Measurements from ENCODE around the gene FYCO1.

FYCO1 gene

GRCh38 chr3:45933591-45933990 is 62.0 kb downstream of the FYCO1 start:
- Histone ChIP-seq H3K79me2 (ENCODE audit: insufficient read depth, low read length) (peaks cover 34% of the 10 kb centered on the region), H3K4me3 (ENCODE audit: low read depth in 1 of 2, low read length in 2 of 2) (no peak overlapping the region), H3K9ac (ENCODE audit: low read depth, low read length) (no peak overlapping the region), H2AFZ (ENCODE audit: low read depth, low read length) (no peak overlapping the region), H3K27me3 (ENCODE audit: insufficient read depth, low read length, poor library complexity) (no peaks in the 10 kb centered on the region), H3K27ac (ENCODE audit: low read length) (no peak overlapping the region), H4K20me1 (ENCODE audit: insufficient read depth, low read length) (0 out of 2 replicates have a peak, but pooled peaks cover 3% of the 10 kb centered on the region), H3K36me3 (ENCODE audit: insufficient read depth, low read length) (peaks cover 100% of the 10 kb centered on the region), H3K9me3 (ENCODE audit: insufficient read depth, low read length, severe bottlenecking) (no peaks in the 10 kb centered on the region), H3K4me2 (ENCODE audit: insufficient read depth, low read length) (no peak overlapping the region), H3K4me1 (ENCODE audit: insufficient read depth, low read length) (peaks cover 12% of the 10 kb centered on the region)
- no peak for TF ChIP-seq EZH2 (IDR thresholded peaks at IDR 0.05; ENCODE audit: borderline replicate concordance, low read depth, low read length, severe bottlenecking)
- TF ChIP-seq CTCF (IDR thresholded peaks at IDR 0.05; ENCODE audit: borderline replicate concordance, extremely low read depth, low read length, poor library complexity, severe bottlenecking), result no peak
- DNase-seq (no peak), ATAC-seq (ENCODE audit: insufficient read depth, low read depth) (no peak)

- H3K9ac ChIP-seq (ENCODE audit: low read depth, low read length), result no peak overlapping the region
- no peak overlapping the region for H3K4me2 ChIP-seq (ENCODE audit: insufficient read depth, low read length)
- ATAC-seq (ENCODE audit: insufficient read depth, low read depth) (no peak), DNase-seq (no peak)
- no peaks in the 10 kb centered on the region for H3K9me3 ChIP-seq (ENCODE audit: insufficient read depth, low read length, severe bottlenecking)
- H3K4me3 ChIP-seq (ENCODE audit: low read depth in 1 of 2, low read length in 2 of 2), result no peak overlapping the region
- H4K20me1 ChIP-seq (ENCODE audit: insufficient read depth, low read length), result 0 out of 2 replicates have a peak, but pooled peaks cover 3% of the 10 kb centered on the region
- H2AFZ ChIP-seq (ENCODE audit: low read depth, low read length), result no peak overlapping the region
- TF ChIP-seq EZH2 (IDR thresholded peaks at IDR 0.05; ENCODE audit: borderline replicate concordance, low read depth, low read length, severe bottlenecking) (no peak), CTCF (IDR thresholded peaks at IDR 0.05; ENCODE audit: borderline replicate concordance, extremely low read depth, low read length, poor library complexity, severe bottlenecking) (no peak)
- H3K27me3 ChIP-seq (ENCODE audit: insufficient read depth, low read length, poor library complexity), result no peaks in the 10 kb centered on the region
- no peak overlapping the region; the same call in 1 of the 2 replicates for H3K27ac ChIP-seq (ENCODE audit: low read length)
- peaks cover 16% of the 10 kb centered on the region for H3K4me1 ChIP-seq (ENCODE audit: insufficient read depth, low read length)
- peaks cover 100% of the 10 kb centered on the region for H3K36me3 ChIP-seq (ENCODE audit: insufficient read depth, low read length)
- peaks cover 36% of the 10 kb centered on the region for H3K79me2 ChIP-seq (ENCODE audit: insufficient read depth, low read length)
Measured at GRCh38 chr3:45932112-45932511, 63.5 kb downstream of the FYCO1 start.

GRCh38 chr3:45931496-45931895 is 64.1 kb downstream of the FYCO1 start:
- DNase-seq (no peak), ATAC-seq (ENCODE audit: insufficient read depth, low read depth) (no peak)
- H3K4me3 ChIP-seq (ENCODE audit: low read depth in 1 of 2, low read length in 2 of 2), result no peak overlapping the region
- H3K4me1 ChIP-seq (ENCODE audit: insufficient read depth, low read length), result peaks cover 16% of the 10 kb centered on the region
- H3K9me3 ChIP-seq (ENCODE audit: insufficient read depth, low read length, severe bottlenecking), result no peaks in the 10 kb centered on the region
- H4K20me1 ChIP-seq (ENCODE audit: insufficient read depth, low read length), result 0 out of 2 replicates have a peak, but pooled peaks cover under 1% of the 10 kb centered on the region
- no peak for TF ChIP-seq EZH2 (IDR thresholded peaks at IDR 0.05; ENCODE audit: borderline replicate concordance, low read depth, low read length, severe bottlenecking)
- TF ChIP-seq CTCF (IDR thresholded peaks at IDR 0.05; ENCODE audit: borderline replicate concordance, extremely low read depth, low read length, poor library complexity, severe bottlenecking), result no peak
- H3K79me2 ChIP-seq (ENCODE audit: insufficient read depth, low read length), result peaks cover 34% of the 10 kb centered on the region
- no peak overlapping the region for H2AFZ ChIP-seq (ENCODE audit: low read depth, low read length)
- no peaks in the 10 kb centered on the region for H3K27me3 ChIP-seq (ENCODE audit: insufficient read depth, low read length, poor library complexity)
- no peak overlapping the region for H3K4me2 ChIP-seq (ENCODE audit: insufficient read depth, low read length)
- H3K36me3 ChIP-seq (ENCODE audit: insufficient read depth, low read length), result peaks cover 100% of the 10 kb centered on the region
- no peak overlapping the region for H3K9ac ChIP-seq (ENCODE audit: low read depth, low read length)
- peak overlapping the region; percentile 8; the same call in 1 of the 2 replicates for H3K27ac ChIP-seq (ENCODE audit: low read length)

All from DND-41 (cell line).